BE2C (cell line): ENCODE results near the gene ARHGAP26.

ENCODE experiments used
- DNase-seq: peaks from one replicate; pipeline ENCODE4 v3.0.0-alpha.2; 2020
- H3K27me3 ChIP-seq: fragments of 250-450 bp; sonication (Bioruptor Pico); 2 replicates; pipeline ENCODE4 v1.5.1; 2020; ENCODE audit warnings: mild to moderate bottlenecking
- H3K36me3 ChIP-seq: fragments of 250-450 bp; sonication (Bioruptor Pico); 2 replicates; pipeline ENCODE4 v1.5.1; 2020; ENCODE audit warnings: mild to moderate bottlenecking
- H3K4me1 ChIP-seq: fragments of 250-450 bp; sonication (Bioruptor Pico); 2 replicates; pipeline ENCODE4 v1.5.1; 2020
- H3K4me3 ChIP-seq: 2 replicates; pipeline ENCODE4 v1.5.1; 2011; ENCODE audit warnings: low read depth, low read length
- H3K9me3 ChIP-seq: fragments of 250-450 bp; sonication (Bioruptor Pico); 2 replicates; pipeline ENCODE4 v1.5.1; 2020
- TF ChIP-seq, protein P1 (sequence below): IDR thresholded peaks from 2 replicates; pipeline ENCODE4 v1.5.1; 2012; ENCODE audit warnings: mild to moderate bottlenecking, low read depth, low read length

Gene ARHGAP26

DNA sequence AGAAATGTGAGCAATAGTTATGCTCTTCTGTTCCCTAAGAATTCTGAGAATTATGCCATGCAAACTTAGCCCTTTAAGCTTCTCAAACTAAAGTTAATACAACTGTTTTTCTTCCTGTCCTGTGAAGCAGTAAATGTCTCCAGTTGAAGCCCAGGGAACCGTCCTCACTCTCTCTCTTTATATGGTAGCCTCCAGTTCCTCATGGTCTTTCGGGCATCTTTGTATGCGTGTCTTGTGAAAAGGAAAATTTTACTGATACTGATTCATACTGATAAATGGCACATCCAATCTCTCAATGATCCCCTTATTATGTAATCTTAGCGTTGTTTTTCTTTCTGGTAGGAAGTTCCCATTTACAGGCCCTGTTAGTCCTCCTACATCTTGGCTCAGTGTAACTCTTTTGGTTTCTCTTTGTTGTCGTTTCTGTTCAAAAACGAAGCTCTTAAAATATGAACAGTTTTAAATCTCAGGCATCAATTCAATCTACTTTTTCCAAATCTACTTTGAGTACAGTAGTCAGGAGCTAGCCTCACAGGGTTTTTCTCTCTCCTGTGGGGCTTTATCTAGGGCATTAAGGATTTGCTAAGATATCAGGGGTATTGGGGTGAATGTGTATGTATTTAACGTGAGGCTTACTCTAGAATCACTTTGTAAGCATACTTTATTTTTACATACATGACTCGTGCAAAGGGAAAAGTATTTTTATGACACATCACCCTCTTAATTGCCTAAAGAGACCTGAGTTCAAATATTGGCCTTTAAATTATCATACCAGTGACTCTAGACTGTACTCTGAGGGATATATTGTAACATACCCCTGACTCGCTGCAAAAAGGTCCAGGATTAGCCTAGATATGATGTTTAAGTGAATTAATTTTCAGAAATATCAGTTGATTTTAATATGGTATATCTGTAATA lies 375.3 kb downstream of the ARHGAP26 start:
- no peaks in the 10 kb centered on the region for H3K4me1 ChIP-seq
- no peaks in the 10 kb centered on the region for H3K27me3 ChIP-seq
- no peaks in the 10 kb centered on the region for H3K9me3 ChIP-seq
- DNase-seq = no peak
- TF ChIP-seq, protein P1, sequence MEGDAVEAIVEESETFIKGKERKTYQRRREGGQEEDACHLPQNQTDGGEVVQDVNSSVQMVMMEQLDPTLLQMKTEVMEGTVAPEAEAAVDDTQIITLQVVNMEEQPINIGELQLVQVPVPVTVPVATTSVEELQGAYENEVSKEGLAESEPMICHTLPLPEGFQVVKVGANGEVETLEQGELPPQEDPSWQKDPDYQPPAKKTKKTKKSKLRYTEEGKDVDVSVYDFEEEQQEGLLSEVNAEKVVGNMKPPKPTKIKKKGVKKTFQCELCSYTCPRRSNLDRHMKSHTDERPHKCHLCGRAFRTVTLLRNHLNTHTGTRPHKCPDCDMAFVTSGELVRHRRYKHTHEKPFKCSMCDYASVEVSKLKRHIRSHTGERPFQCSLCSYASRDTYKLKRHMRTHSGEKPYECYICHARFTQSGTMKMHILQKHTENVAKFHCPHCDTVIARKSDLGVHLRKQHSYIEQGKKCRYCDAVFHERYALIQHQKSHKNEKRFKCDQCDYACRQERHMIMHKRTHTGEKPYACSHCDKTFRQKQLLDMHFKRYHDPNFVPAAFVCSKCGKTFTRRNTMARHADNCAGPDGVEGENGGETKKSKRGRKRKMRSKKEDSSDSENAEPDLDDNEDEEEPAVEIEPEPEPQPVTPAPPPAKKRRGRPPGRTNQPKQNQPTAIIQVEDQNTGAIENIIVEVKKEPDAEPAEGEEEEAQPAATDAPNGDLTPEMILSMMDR = no peak
- H3K36me3 ChIP-seq = no peaks in the 10 kb centered on the region; the same call in 1 of the 2 replicates
- H3K4me3 ChIP-seq = no peak overlapping the region

DNA sequence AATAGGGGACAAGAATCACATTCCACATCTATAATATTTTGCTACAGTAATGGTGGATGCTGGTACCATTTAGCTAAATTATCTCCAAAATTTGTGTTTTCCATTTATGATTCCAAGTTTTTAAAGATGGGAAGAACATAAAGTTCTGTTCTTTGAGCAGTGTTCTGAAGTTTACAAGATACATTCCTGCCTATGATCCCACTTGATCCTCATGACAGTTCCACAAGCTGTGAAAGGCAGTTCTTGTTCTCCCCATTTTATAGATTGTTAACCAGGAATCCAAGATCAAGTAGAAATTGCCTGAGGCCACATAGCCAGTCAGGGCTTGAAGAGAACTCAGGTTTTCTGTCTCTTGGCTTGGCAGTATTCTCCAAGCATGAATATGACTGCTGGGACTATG lies 376.0 kb downstream of the ARHGAP26 start:
- Histone ChIP-seq H3K9me3 (no peaks in the 10 kb centered on the region), H3K36me3 (no peaks in the 10 kb centered on the region; the same call in 1 of the 2 replicates), H3K4me3 (no peak overlapping the region), H3K4me1 (no peaks in the 10 kb centered on the region), H3K27me3 (no peaks in the 10 kb centered on the region)
- TF ChIP-seq, protein P1 = no peak
- DNase-seq = no peak

DNA sequence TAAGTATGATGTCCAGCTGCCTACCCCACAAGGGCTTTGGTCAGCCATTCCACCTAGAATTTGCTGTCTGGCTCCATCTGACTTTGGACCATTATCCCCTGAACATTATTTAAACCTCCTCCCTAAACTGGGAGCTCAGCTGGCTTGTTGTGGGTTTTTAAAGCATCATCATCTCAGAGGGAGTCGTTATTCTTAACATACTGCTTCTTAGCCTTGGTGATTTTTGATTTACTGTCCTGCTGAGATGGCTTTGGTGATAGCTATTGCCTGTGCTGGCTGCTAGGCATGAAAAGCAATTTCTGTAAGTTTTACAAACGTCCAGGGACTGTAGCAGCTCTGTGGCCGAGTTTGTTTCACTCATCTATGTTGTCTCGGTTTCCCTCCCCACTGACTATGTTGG lies 377.2 kb downstream of the ARHGAP26 start:
- Histone ChIP-seq H3K36me3 (no peaks in the 10 kb centered on the region; the same call in 1 of the 2 replicates), H3K4me3 (no peak overlapping the region), H3K27me3 (no peaks in the 10 kb centered on the region), H3K4me1 (no peaks in the 10 kb centered on the region), H3K9me3 (no peaks in the 10 kb centered on the region)
- TF ChIP-seq, protein P1 = no peak
- no peak for DNase-seq

DNA sequence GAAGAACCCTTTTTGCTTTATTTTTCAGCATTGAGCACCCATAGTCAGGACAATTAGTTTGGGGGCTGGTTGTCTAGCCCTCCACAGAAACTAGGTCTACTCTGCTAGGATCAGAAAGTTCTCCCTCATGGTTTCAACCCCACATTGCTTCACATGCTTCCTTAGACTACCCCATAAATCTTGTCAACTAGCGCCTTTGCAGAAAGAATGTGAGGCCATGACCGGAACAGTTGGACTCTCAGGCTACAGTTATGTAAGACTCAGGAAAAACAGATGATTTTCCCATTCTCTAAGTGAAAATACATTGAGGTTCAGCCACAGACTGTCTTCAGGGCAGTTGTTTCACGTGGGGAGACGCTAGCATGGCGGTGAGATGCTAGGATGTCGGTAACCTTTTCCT lies 377.7 kb downstream of the ARHGAP26 start:
- Histone ChIP-seq H3K9me3 (no peaks in the 10 kb centered on the region), H3K4me1 (no peaks in the 10 kb centered on the region), H3K4me3 (no peak overlapping the region), H3K36me3 (no peaks in the 10 kb centered on the region; the same call in 1 of the 2 replicates), H3K27me3 (no peaks in the 10 kb centered on the region)
- TF ChIP-seq, protein P1 = no peak
- no peak for DNase-seq

DNA sequence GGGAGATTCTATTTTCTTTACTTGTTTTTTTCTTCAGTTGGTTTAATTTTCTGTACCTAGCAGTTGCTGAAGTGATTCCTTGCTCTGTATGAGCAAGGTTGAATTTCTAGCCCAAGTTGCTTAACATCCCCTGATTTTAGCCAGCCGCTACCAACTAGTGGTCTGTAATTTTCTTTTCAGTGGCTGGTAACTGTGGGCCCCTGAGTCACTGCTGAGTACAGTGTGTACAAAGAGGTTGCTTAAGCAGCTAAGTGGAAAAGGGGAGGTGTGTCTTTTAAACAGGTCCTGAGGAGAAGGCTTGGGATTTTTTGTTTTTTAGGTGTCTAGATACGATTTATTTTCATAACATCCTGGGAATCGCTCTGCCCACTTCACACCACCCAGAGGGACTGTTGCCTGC lies 378.6 kb downstream of the ARHGAP26 start:
- Histone ChIP-seq H3K36me3 (no peaks in the 10 kb centered on the region; the same call in 1 of the 2 replicates), H3K9me3 (no peaks in the 10 kb centered on the region), H3K4me3 (no peak overlapping the region), H3K27me3 (no peaks in the 10 kb centered on the region), H3K4me1 (no peaks in the 10 kb centered on the region)
- TF ChIP-seq, protein P1 = no peak
- no peak for DNase-seq

DNA sequence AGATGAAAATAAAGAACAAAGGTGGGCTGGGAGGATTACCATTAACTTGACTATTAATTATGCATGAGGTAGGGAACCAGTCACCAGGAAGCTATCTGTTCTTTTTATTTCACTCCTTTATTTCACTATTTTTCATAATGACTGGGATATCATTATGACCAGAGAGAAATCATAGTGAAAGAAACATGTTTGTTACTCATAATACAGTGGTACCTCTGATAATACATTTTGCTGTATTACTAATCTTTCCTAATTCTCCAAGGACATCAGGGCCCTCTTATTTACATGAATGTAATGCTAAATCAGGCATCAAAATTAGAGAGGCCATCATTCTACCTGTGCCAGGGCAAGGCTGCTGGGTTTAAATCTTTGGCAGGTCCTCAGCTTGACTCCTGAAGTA lies 379.6 kb downstream of the ARHGAP26 start:
- TF ChIP-seq, protein P1 = no peak
- Histone ChIP-seq H3K4me3 (no peak overlapping the region), H3K4me1 (no peaks in the 10 kb centered on the region), H3K9me3 (no peaks in the 10 kb centered on the region), H3K36me3 (no peaks in the 10 kb centered on the region; the same call in 1 of the 2 replicates), H3K27me3 (no peaks in the 10 kb centered on the region)
- no peak for DNase-seq
